Measurements from ENCODE around the gene GSK3B. TPM values are rescaled to one million over a fixed set of nuclear protein-coding genes. Genes with fewer than 3 reads are reported as not detected.

The GSK3B gene
- total RNA-seq, 1 donor from 2014 or later, result 65.4 TPM

GRCh38 chr3:120029749-120030148 lies 64.5 kb downstream of the GSK3B start:
- no peak overlapping the region for H3K27ac Mint-ChIP-seq
- H3K27me3 Mint-ChIP-seq (ENCODE audit: low read depth), result no peaks in the 10 kb centered on the region
- H3K36me3 Mint-ChIP-seq, result peaks cover 17% of the 10 kb centered on the region
- no peak for TF ChIP-seq CTCF (IDR thresholded peaks at IDR 0.05; ENCODE audit: unreplicated experiment)
- H3K4me1 Mint-ChIP-seq, result peaks cover 4% of the 10 kb centered on the region
- peaks cover 24% of the 10 kb centered on the region for H3K9me3 Mint-ChIP-seq
- no peak overlapping the region for H3K4me3 Mint-ChIP-seq
- DNase-seq (ENCODE audit: low spot score in 2 of 2, unreplicated experiment in 2 of 2), result no peak

- Mint-ChIP-seq H3K36me3 (peaks cover 19% of the 10 kb centered on the region), H3K27me3 (ENCODE audit: low read depth) (no peaks in the 10 kb centered on the region), H3K4me3 (no peak overlapping the region), H3K9me3 (peaks cover 18% of the 10 kb centered on the region), H3K27ac (no peak overlapping the region), H3K4me1 (peaks cover 4% of the 10 kb centered on the region)
- TF ChIP-seq CTCF (IDR thresholded peaks at IDR 0.05; ENCODE audit: unreplicated experiment), result no peak
- DNase-seq (ENCODE audit: low spot score in 2 of 2, unreplicated experiment in 2 of 2), result no peak
Measured at GRCh38 chr3:120028271-120029047, 65.8 kb downstream of the GSK3B start.

- Mint-ChIP-seq H3K36me3 (peaks cover 15% of the 10 kb centered on the region), H3K27ac (no peak overlapping the region), H3K4me1 (peaks cover 4% of the 10 kb centered on the region), H3K9me3 (peaks cover 16% of the 10 kb centered on the region), H3K4me3 (no peak overlapping the region), H3K27me3 (ENCODE audit: low read depth) (no peaks in the 10 kb centered on the region)
- no peak for DNase-seq (ENCODE audit: low spot score in 2 of 2, unreplicated experiment in 2 of 2)
- no peak for TF ChIP-seq CTCF (IDR thresholded peaks at IDR 0.05; ENCODE audit: unreplicated experiment)
Measured at GRCh38 chr3:120027226-120027625, 67.0 kb downstream of the GSK3B start.

GRCh38 chr3:120025520-120025919 lies 68.7 kb downstream of the GSK3B start:
- DNase-seq (ENCODE audit: low spot score in 2 of 2, unreplicated experiment in 2 of 2), result no peak
- H3K4me1 Mint-ChIP-seq, result peaks cover 4% of the 10 kb centered on the region
- no peaks in the 10 kb centered on the region for H3K27me3 Mint-ChIP-seq (ENCODE audit: low read depth)
- H3K4me3 Mint-ChIP-seq, result no peak overlapping the region
- peaks cover 17% of the 10 kb centered on the region for H3K36me3 Mint-ChIP-seq
- peak overlapping the region; percentile 53 for H3K27ac Mint-ChIP-seq
- TF ChIP-seq CTCF (IDR thresholded peaks at IDR 0.05; ENCODE audit: unreplicated experiment), result no peak
- peaks cover 16% of the 10 kb centered on the region for H3K9me3 Mint-ChIP-seq

- Mint-ChIP-seq H3K9me3 (peaks cover 16% of the 10 kb centered on the region), H3K27ac (no peak overlapping the region), H3K4me3 (no peak overlapping the region), H3K4me1 (peaks cover 4% of the 10 kb centered on the region), H3K27me3 (ENCODE audit: low read depth) (no peaks in the 10 kb centered on the region), H3K36me3 (peaks cover 17% of the 10 kb centered on the region)
- no peak for DNase-seq (ENCODE audit: low spot score in 2 of 2, unreplicated experiment in 2 of 2)
- TF ChIP-seq CTCF (IDR thresholded peaks at IDR 0.05; ENCODE audit: unreplicated experiment), result no peak
Measured at GRCh38 chr3:120024103-120024502, 70.1 kb downstream of the GSK3B start.
